Body of pancreas (tissue), 4 donors: Measurements from ENCODE around the gene ARHGAP24. TPM values are rescaled to one million over a fixed set of nuclear protein-coding genes. Genes with fewer than 3 reads are reported as not detected.

ENCODE experiments used
- ATAC-seq: fragments of 150-250 bp; one replicate; pipeline ENCODE4 v1.9.1; 2016
- DNase-seq, 4 donors: peaks; one replicate each; pipeline ENCODE4 v3.0.0-alpha.2; 2019
- H3K27ac ChIP-seq, 4 donors: fragments of 200-600 bp; sonication (generic); 1 replicate in 3 of 4; 2 replicates in 1 of 4; pipeline versions ENCODE4 v1.5.1 to v1.6.1; 2016 to 2019; ENCODE audit warnings: mild to moderate bottlenecking in 1 of 4, mixed read lengths in 1 of 4, moderate library complexity in 1 of 4
- H3K27me3 ChIP-seq, 2 donors: fragments of 200-600 bp; sonication (generic); one replicate each; pipeline ENCODE4 v1.6.0; 2016; ENCODE audit warnings: mild to moderate bottlenecking in 1 of 2
- H3K36me3 ChIP-seq, 2 donors: fragments of 200-600 bp; sonication (generic); replicated peaks in 1 of 2; 2 replicates each; pipeline ENCODE4 v1.5.1; 2016; ENCODE audit warnings: low read depth in 2 of 2; ENCODE audit not compliant: insufficient read depth in 1 of 2
- H3K4me1 ChIP-seq: fragments of 200-600 bp; sonication (generic); one replicate; pipeline ENCODE4 v1.6.0; 2016
- H3K4me3 ChIP-seq, 2 donors: fragments of 200-600 bp; sonication (generic); 1 replicate in 1 of 2; 2 replicates in 1 of 2; pipeline ENCODE4 v1.5.1; 2016 to 2019
- H3K9me3 ChIP-seq, 3 donors: fragments of 200-600 bp; sonication (generic); 1 replicate in 2 of 3; 2 replicates in 1 of 3; pipeline ENCODE4 v1.5.1; 2016
- POLR2A ChIP-seq, 3 donors: fragments of 450-650 bp; IDR thresholded peaks; one replicate each; pipeline ENCODE4 v1.6.1; 2016; ENCODE audit warnings: antibody characterized with exemption in 3 of 3, mild to moderate bottlenecking in 2 of 3
- WGBS, 2 donors: methylation state at CpG; one replicate each; pipeline ENCODE4 v1.1.5; 2017; 5-methylcytosine and 5-hydroxymethylcytosine counted together
- intact Hi-C: fragments of 100-400 bp; cut with DNase I; formaldehyde crosslinking; loops from one replicate; pipeline ENCODE4 v1.15.1; 2023
- total RNA-seq, 2 donors: library from RNA; depleted of rRNA; stranded (reverse); fragments of >200 nt; gene quantifications; one replicate each; pipeline ENCODE4 v1.1.0, GENCODE V29; 2016
- TF ChIP-seq, protein P1 (sequence below), 7 experiments: fragments of 450-650 bp in 4 of 7; fragments of 200-600 bp in 3 of 7; sonication (generic) in 3 of 7; IDR thresholded peaks; one replicate each; pipeline ENCODE4 v1.5.1; 2016 to 2019; ENCODE audit warnings: antibody characterized with exemption in 7 of 7

ARHGAP24 gene
- total RNA-seq, 2 donors from 2014 or later, result 43.3 to 113 TPM

DNA sequence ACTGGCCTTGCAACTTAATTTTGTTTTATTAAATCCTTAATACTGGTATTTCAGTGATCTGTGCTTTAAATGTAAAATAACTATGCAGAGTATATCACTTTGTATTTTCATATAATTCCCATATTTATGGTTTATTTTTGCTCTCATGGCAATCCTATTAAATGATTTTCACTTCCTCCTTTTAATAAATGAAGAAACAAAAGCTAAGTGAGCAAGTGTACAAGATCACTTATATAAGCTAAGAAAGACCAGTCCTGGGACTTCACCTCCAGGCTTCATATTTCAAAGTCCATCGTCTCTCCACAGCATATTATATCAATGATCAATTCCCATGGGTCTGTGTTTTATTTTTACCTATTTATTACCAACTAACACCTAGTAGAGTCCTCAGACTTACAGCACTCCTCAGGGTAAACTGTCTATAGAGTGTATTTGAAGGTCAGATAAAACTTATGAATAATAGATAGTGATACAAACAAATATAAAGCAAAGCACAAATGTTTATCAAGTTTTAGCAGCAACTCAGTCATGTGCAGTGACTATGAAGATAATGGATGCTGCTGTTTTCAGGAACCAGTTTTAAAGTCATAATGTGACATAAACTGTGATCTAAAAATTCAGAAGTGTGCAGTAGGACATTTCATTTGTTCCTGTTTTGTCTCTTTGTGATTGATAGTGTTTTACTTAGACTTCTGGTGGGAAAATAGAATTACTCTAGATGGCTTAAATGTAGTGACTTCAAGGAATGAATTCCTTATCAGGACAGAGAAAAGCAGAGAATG lies 56.8 kb downstream of the ARHGAP24 start:
- H3K9me3 ChIP-seq, result no peaks in the 10 kb centered on the region
- no peak for ATAC-seq

DNA sequence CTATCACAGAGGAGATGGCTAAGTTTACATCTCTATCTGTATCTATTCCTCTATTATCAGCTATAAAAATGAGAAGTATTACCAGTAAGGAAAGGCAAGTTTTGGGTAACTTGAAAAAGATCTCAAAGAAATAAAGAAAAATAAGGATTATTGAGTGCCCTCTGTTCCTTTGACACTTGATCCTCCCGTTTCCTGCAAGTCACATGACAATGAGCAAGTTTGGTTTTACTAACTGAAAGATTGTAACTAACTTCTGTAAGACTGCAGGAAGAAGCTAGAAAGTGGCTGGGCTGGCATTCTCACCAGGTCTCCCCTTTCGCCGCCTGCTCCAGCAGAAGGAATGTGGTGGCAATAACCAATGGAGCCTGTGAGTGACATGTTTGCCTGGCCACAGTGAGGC lies 59.2 kb downstream of the ARHGAP24 start:
- Histone ChIP-seq H3K9me3 (no peaks in the 10 kb centered on the region), H3K36me3 (no peaks in the 10 kb centered on the region), H3K4me3 (no peak overlapping the region), H3K27me3 (no peaks in the 10 kb centered on the region), H3K27ac (no peak overlapping the region), H3K4me1 (peaks cover 18% of the 10 kb centered on the region)
- TF ChIP-seq POLR2A (IDR thresholded peaks at IDR 0.05), result no peak
- TF ChIP-seq, protein P1, sequence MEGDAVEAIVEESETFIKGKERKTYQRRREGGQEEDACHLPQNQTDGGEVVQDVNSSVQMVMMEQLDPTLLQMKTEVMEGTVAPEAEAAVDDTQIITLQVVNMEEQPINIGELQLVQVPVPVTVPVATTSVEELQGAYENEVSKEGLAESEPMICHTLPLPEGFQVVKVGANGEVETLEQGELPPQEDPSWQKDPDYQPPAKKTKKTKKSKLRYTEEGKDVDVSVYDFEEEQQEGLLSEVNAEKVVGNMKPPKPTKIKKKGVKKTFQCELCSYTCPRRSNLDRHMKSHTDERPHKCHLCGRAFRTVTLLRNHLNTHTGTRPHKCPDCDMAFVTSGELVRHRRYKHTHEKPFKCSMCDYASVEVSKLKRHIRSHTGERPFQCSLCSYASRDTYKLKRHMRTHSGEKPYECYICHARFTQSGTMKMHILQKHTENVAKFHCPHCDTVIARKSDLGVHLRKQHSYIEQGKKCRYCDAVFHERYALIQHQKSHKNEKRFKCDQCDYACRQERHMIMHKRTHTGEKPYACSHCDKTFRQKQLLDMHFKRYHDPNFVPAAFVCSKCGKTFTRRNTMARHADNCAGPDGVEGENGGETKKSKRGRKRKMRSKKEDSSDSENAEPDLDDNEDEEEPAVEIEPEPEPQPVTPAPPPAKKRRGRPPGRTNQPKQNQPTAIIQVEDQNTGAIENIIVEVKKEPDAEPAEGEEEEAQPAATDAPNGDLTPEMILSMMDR (IDR thresholded peaks at IDR 0.05), result no peak
- DNase-seq (no peak), ATAC-seq (no peak)
- 86 to 94% methylated on average over 3 of the region's 3 CpGs for WGBS, 2 donors
- intact Hi-C loops, result no loop called here

More for the DNA sequence above, 56.8 kb downstream of the ARHGAP24 start:
- Histone ChIP-seq H3K27me3 (no peaks in the 10 kb centered on the region), H3K4me3 (no peak overlapping the region), H3K36me3 (no peaks in the 10 kb centered on the region), H3K4me1 (peaks cover 7% of the 10 kb centered on the region), H3K27ac (no peak overlapping the region)
- DNase-seq, result no peak
- TF ChIP-seq, protein P1 (IDR thresholded peaks at IDR 0.05), result no peak
- TF ChIP-seq POLR2A (IDR thresholded peaks at IDR 0.05), result no peak
- intact Hi-C loops, result no loop called here
- WGBS, 2 donors, result 31 to 41% methylated on average over 1 of the region's 1 CpG

DNA sequence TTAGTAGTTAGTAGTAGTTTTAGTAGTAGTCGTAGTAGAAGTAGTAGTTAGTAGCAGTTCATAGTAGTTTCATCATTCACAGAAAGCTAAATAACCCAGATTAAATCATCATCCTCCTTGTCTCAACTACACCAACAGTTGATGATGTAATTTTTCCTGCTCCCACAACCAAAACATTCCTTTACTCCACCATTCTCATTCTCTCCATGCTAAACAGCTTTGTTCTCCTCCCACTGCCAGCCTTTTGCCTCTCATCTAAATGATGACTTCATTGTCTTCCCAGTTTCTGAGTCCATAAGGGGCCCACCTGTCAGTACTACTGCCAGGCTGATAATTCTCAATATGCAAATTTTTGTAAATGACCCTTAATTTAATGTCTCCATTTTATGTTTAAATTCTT lies 68.9 kb downstream of the ARHGAP24 start:
- TF ChIP-seq, protein P1 (IDR thresholded peaks at IDR 0.05), result no peak
- TF ChIP-seq POLR2A (IDR thresholded peaks at IDR 0.05), result no peak
- Histone ChIP-seq H3K36me3 (no peaks in the 10 kb centered on the region), H3K4me3 (no peak overlapping the region), H3K27me3 (no peaks in the 10 kb centered on the region), H3K27ac (no peak overlapping the region), H3K4me1 (peaks cover 9% of the 10 kb centered on the region), H3K9me3 (no peaks in the 10 kb centered on the region)
- intact Hi-C loops, result no loop called here
- no peak for DNase-seq
- 97 to 100% methylated on average over 1 of the region's 1 CpG for WGBS, 2 donors
- ATAC-seq, result no peak

DNA sequence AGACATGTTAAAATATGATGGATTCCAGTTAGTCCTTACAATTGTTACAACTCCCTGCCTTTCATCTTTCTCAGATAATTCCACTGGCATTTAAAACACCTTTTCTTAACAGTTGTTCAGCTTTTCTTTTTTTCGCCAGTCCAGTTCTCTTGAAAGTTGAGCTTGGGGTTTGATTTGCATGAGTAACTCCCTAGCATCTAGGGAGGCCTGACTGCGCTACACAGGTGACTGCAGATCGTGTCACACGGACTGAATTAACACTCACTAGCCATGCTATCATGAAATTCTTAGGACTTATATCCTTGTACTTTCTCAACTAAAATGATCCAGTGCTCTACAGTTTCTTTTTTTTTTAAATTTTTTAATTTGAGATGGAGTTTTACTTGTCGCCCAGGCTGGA lies 69.8 kb downstream of the ARHGAP24 start:
- H3K4me3 ChIP-seq, result no peak overlapping the region
- no peak for DNase-seq
- WGBS, 2 donors, result 94 to 96% methylated on average over 5 of the region's 5 CpGs

More for the DNA sequence above, 69.8 kb downstream of the ARHGAP24 start:
- no peak for ATAC-seq
- TF ChIP-seq POLR2A (IDR thresholded peaks at IDR 0.05), result no peak
- TF ChIP-seq, protein P1 (IDR thresholded peaks at IDR 0.05), result no peak
- Histone ChIP-seq H3K4me1 (peaks cover 9% of the 10 kb centered on the region), H3K27me3 (no peaks in the 10 kb centered on the region), H3K9me3 (no peaks in the 10 kb centered on the region), H3K27ac (no peak overlapping the region), H3K36me3 (no peaks in the 10 kb centered on the region)
- intact Hi-C loops, result no loop called here
